Endothelial cell of umbilical vein (primary cell): ENCODE data around the gene GRWD1. TPM values are rescaled to one million over a fixed set of nuclear protein-coding genes. Genes with fewer than 3 reads are reported as not detected.

Source experiments
- BruUV-seq: library from RNA; stranded (reverse); fragments of 400-500 nt; replicated peaks from 2 replicates; lab custom pipeline; 2021; lab: Mats Ljungman, UMichigan
- CTCF ChIA-PET: fragments of 300-600, 350-600 bp; sonication (Branson Sonifier 250); formaldehyde crosslinking; loops from one replicate; lab custom pipeline; 2021; ENCODE audit warnings: antibody characterized with exemption, inconsistent platforms; lab: Charles Lee
- POLR2A ChIA-PET: fragments of 300-600, 350-600 bp; sonication (Branson Sonifier 250); formaldehyde crosslinking; loops from one replicate; lab custom pipeline; 2021; ENCODE audit warnings: antibody characterized with exemption, inconsistent platforms; lab: Charles Lee
- DNase-seq: peaks from one replicate; pipeline ENCODE4 v3.0.0-alpha.2; 2011; ENCODE audit warnings: low read depth, low spot score
- FAIRE-seq: peaks from 2 replicates; lab custom pipeline; 2011; peaks lifted over from hg19 to GRCh38; lab: Jason Lieb, UNC
- H2AFZ ChIP-seq: 2 replicates; pipeline ENCODE4 v1.6.0; 2012; ENCODE audit warnings: low read depth, low read length, control low read depth, inconsistent platforms
- H3K27ac ChIP-seq: 2 replicates; pipeline ENCODE4 v1.5.1; 2011; ENCODE audit warnings: low read depth, mild to moderate bottlenecking, control low read depth, low read length, moderate library complexity; ENCODE audit not compliant: insufficient read depth
- H3K27me3 ChIP-seq, 2 experiments: 2 replicates each; pipeline versions ENCODE4 v1.6.0 to v1.6.1; 2011; ENCODE audit warnings: low read length in 2 of 2, mixed read lengths in 1 of 2; ENCODE audit not compliant: control insufficient read depth in 2 of 2, insufficient read depth in 2 of 2
- H3K36me3 ChIP-seq, 2 experiments: 2 replicates in 1 of 2; 3 replicates in 1 of 2; pipeline ENCODE4 v1.5.1; 2011; ENCODE audit warnings: low read length in 2 of 2, mild to moderate bottlenecking in 1 of 2, moderate library complexity in 1 of 2; ENCODE audit not compliant: control insufficient read depth in 2 of 2, insufficient read depth in 2 of 2; ENCODE audit errors: extremely low read depth in 1 of 2
- H3K4me1 ChIP-seq: 3 replicates; pipeline ENCODE4 v1.5.1; 2011; ENCODE audit warnings: mild to moderate bottlenecking, low read length; ENCODE audit not compliant: control insufficient read depth, insufficient read depth; ENCODE audit errors: extremely low read depth
- H3K4me2 ChIP-seq: 2 replicates; pipeline ENCODE4 v1.6.1; 2011; ENCODE audit warnings: low read length, control low read depth, mixed read lengths; ENCODE audit not compliant: insufficient read depth
- H3K4me3 ChIP-seq, 3 experiments: fragments of 200-600 bp in 1 of 3; sonication (generic), shearing (Covaris generic) in 1 of 3; replicated peaks in 1 of 3; 2 replicates each; pipeline ENCODE4 v1.5.1; 2011 to 2016; ENCODE audit warnings: control low read depth in 3 of 3, low read length in 3 of 3, mild to moderate bottlenecking in 2 of 3, inconsistent platforms in 1 of 3, low read depth in 1 of 3, moderate library complexity in 1 of 3; ENCODE audit not compliant: insufficient read depth in 1 of 3
- H3K79me2 ChIP-seq: 2 replicates; pipeline ENCODE4 v1.6.0; 2012; ENCODE audit warnings: low read length, inconsistent platforms; ENCODE audit not compliant: control insufficient read depth, insufficient read depth
- H3K9ac ChIP-seq: replicated peaks from 2 replicates; pipeline ENCODE3; 2011; ENCODE audit warnings: low read length, control low read depth; ENCODE audit not compliant: insufficient read depth; ENCODE audit errors: extremely low read depth
- H3K9me1 ChIP-seq: replicated peaks from 3 replicates; pipeline ENCODE4 v1.6.0; 2011; ENCODE audit warnings: mild to moderate bottlenecking, low read length; ENCODE audit not compliant: control insufficient read depth, insufficient read depth; ENCODE audit errors: extremely low read depth
- H3K9me3 ChIP-seq: replicated peaks from 2 replicates; pipeline ENCODE4 v1.5.1; 2012; ENCODE audit warnings: low read length, inconsistent platforms; ENCODE audit not compliant: control insufficient read depth, insufficient read depth
- H4K20me1 ChIP-seq: replicated peaks from 2 replicates; pipeline ENCODE3; 2011; ENCODE audit warnings: mild to moderate bottlenecking, low read length; ENCODE audit not compliant: control insufficient read depth, insufficient read depth; ENCODE audit errors: extremely low read depth
- CTCF ChIP-seq, 2 donors: IDR thresholded peaks; 1 replicate in 1 of 2; 2 replicates in 1 of 2; pipeline ENCODE4 v1.5.1; 2011; ENCODE audit warnings: low read length in 2 of 2, mild to moderate bottlenecking in 2 of 2, moderate library complexity in 2 of 2, control low read depth in 1 of 2, inconsistent platforms in 1 of 2, low read depth in 1 of 2; ENCODE audit not compliant: insufficient read depth in 1 of 2; ENCODE audit errors: extremely low read depth in 1 of 2
- EZH2 ChIP-seq: IDR thresholded peaks from 2 replicates; pipeline ENCODE4 v1.6.1; 2012; ENCODE audit warnings: borderline replicate concordance, low read depth, mild to moderate bottlenecking, moderate library complexity, low read length, inconsistent platforms; ENCODE audit not compliant: severe bottlenecking
- FOS ChIP-seq: IDR thresholded peaks from 2 replicates; pipeline ENCODE4 v1.6.1; 2011; ENCODE audit warnings: mild to moderate bottlenecking, low read length, moderate library complexity, borderline replicate concordance; ENCODE audit not compliant: insufficient read depth
- GATA2 ChIP-seq: IDR thresholded peaks from 2 replicates; pipeline ENCODE4 v1.7.0; 2011; ENCODE audit warnings: low read depth, mild to moderate bottlenecking, moderate library complexity, mixed read lengths, low read length; ENCODE audit not compliant: insufficient read length, insufficient read depth
- JUN ChIP-seq: IDR thresholded peaks from 2 replicates; pipeline ENCODE4 v1.6.1; 2011; ENCODE audit warnings: borderline replicate concordance, low read depth; ENCODE audit not compliant: insufficient read length, insufficient read depth
- MYC ChIP-seq: IDR thresholded peaks from one replicate; pipeline ENCODE4 v1.6.1; 2011; ENCODE audit warnings: mild to moderate bottlenecking, low read depth, low read length
- POLR2A ChIP-seq: IDR thresholded peaks from 2 replicates; pipeline ENCODE4 v1.6.1; 2012; ENCODE audit warnings: low read depth, mild to moderate bottlenecking, control low read depth, low read length
- POLR2AphosphoS5 ChIP-seq: IDR thresholded peaks from 2 replicates; pipeline ENCODE4 v1.6.1; 2012; ENCODE audit warnings: low read depth, mild to moderate bottlenecking, control low read depth, low read length, moderate library complexity; ENCODE audit not compliant: insufficient read depth
- dilution Hi-C: fragments of 300-500 bp; cut with MboI; formaldehyde crosslinking; loops from one replicate; pipeline ENCODE4 v1.15.0; 2019; ENCODE audit warnings: low sequenced_read_pairs; ENCODE audit not compliant: extremely low pct_ligation_motif_present
- intact Hi-C: fragments of 100-400 bp; cut with micrococcal nuclease; formaldehyde crosslinking; loops from one replicate; pipeline ENCODE4 v1.10.0; 2022
- polyA plus RNA-seq, 4 experiments: library from polyadenylated mRNA; depleted of rRNA in 3 of 4; stranded (reverse) in 3 of 4; unstranded in 1 of 4; fragments of >200 nt; gene quantifications; 2 replicates each; pipeline versions ENCODE4 v1.2.1 to v1.2.3, GENCODE V29; 2011 to 2012; ENCODE audit warnings: missing spikeins in 1 of 4
- total RNA-seq: library from RNA; stranded (reverse); gene quantifications from 2 replicates; pipeline ENCODE4 v1.2.3, GENCODE V29; 2021
- TF ChIP-seq, protein P1 (sequence below): IDR thresholded peaks from 2 replicates; pipeline ENCODE4 v1.6.1; 2011; ENCODE audit not compliant: insufficient read depth, insufficient read length

GRWD1 gene
- total and polyA plus RNA-seq, 2 donors (not counting 3 experiments of a cell fraction or from before 2014, with no cell fraction given): 26.3 to 52.7 TPM

DNA sequence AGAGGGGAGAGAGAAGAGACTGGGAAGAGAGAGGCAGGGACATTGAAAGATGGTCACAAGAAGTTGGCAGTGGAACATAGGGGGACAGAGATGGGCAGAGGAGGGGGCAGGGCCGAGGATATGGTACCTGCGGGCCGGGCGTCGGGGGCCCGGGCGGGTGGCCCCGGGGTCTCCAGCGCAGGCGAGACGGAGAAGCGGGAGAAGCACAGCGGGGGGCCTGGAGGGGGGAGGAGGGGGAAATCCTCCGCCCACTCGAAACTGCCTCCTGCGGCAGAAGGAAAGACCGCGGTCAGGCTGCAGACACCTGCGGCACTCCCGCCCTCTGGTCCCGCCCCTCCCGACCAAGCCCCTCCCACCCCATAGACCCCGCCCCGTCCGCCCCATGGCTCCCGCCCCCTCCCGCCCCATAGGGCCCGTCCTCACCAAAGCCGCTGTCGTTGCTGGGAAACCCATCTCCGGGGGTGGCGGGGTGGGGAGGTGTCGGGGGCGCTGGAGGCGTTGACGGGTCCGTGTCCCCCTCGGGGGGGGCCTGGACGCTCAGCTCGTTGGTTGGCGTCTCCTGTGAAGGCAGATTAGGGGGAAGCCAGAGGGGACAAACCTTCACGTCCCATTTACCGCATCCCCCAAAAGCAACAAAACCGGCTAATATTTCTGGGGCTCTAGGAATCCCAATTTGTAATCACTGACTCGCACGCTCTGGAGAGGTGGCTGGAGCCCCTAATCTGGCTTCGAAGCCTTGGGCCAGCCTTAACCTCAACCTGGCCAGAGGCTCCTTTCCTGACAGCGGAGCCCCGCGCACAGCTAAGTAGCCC lies 45.4 kb downstream of the GRWD1 start:
- intact Hi-C loops (no loop called here), dilution Hi-C loops (no loop called here)
- Histone ChIP-seq H3K36me3 (no peaks in the 10 kb centered on the region), H3K4me3 (no peak overlapping the region), H3K9me1 (no peaks in the 10 kb centered on the region), H3K27ac (no peak overlapping the region), H3K4me1 (peaks cover 21% of the 10 kb centered on the region), H3K9me3 (no peaks in the 10 kb centered on the region), H2AFZ (no peak overlapping the region), H3K9ac (no peak overlapping the region), H3K4me2 (no peak overlapping the region), H4K20me1 (no peaks in the 10 kb centered on the region), H3K27me3 (peaks cover 3 to 7% of the 10 kb centered on the region in 2 experiments), H3K79me2 (no peaks in the 10 kb centered on the region)
- no peak for FAIRE-seq
- ChIA-PET CTCF (interaction anchor here (0.9 to 5.3 kb wide), 5 partner anchors 12 to 140 kb away, joined by 3 to 203 read pairs (median 9); no protein-coding TSS in a partner anchor), POLR2A (interaction anchor here (0.6 kb wide), 1 partner anchor 23 kb away, joined by 4 read pairs; no protein-coding TSS in a partner anchor)
- DNase-seq: no peak
- no peak for TF ChIP-seq JUN
- TF ChIP-seq EZH2: peak; percentile 37
- TF ChIP-seq GATA2: no peak
- BruUV-seq: no TSS peak

DNA sequence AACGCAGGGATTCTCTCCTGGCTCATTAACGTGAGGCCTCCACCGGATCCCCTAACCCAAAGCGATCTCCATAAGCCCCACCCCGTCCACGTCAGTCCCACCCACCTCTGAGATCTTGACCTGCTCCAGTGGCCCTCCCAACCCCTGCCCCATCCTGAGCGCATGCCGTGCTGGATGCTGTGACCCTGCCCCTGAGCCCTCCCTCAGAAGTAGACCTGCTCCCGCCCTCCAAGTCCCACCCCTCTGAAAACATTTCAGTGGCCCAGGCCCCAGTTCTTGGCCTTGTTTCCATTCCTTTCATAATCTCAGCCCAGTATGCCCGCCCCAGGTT lies 46.0 kb downstream of the GRWD1 start:
- no peaks in the 10 kb centered on the region for H3K9me3 ChIP-seq
- CTCF ChIA-PET: interaction anchor here (5.3 kb wide), 1 partner anchor 91 kb away, joined by 203 read pairs; no protein-coding TSS in a partner anchor
- H2AFZ ChIP-seq: no peak overlapping the region

More for the DNA sequence above, 46.0 kb downstream of the GRWD1 start:
- Histone ChIP-seq H3K27ac (no peak overlapping the region), H3K9me1 (no peaks in the 10 kb centered on the region), H3K4me1 (peaks cover 21% of the 10 kb centered on the region), H4K20me1 (no peaks in the 10 kb centered on the region), H3K9ac (no peak overlapping the region), H3K4me3 (no peak overlapping the region), H3K79me2 (no peaks in the 10 kb centered on the region), H3K36me3 (no peaks in the 10 kb centered on the region), H3K27me3 (peaks cover 3 to 7% of the 10 kb centered on the region in 2 experiments), H3K4me2 (no peak overlapping the region)
- dilution Hi-C loops: no loop called here
- no peak for TF ChIP-seq MYC
- TF ChIP-seq JUN: no peak
- no peak for TF ChIP-seq FOS
- no peak for TF ChIP-seq EZH2
- TF ChIP-seq, protein P1, sequence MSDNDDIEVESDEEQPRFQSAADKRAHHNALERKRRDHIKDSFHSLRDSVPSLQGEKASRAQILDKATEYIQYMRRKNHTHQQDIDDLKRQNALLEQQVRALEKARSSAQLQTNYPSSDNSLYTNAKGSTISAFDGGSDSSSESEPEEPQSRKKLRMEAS: no peak
- no peak for TF ChIP-seq POLR2AphosphoS5
- no peak for TF ChIP-seq CTCF (IDR thresholded peaks at IDR 0.05; ENCODE audit: extremely low read depth in 1 of 2, insufficient read depth in 1 of 2, low read depth in 1 of 2, low read length in 2 of 2)
- TF ChIP-seq POLR2A: no peak
- TF ChIP-seq GATA2: no peak
- FAIRE-seq: no peak
- intact Hi-C loops: loop anchor here (2.0 kb wide), 1 partner anchor 23 kb away; the partner anchor contains the start of gene CYTH2
- POLR2A ChIA-PET: interaction anchor here (0.6 kb wide), 1 partner anchor 24 kb away, joined by 4 read pairs; no protein-coding TSS in a partner anchor
- no peak for DNase-seq
- BruUV-seq: no TSS peak
